ENCODE data around the gene TRIM71. TPM values are rescaled to one million over a fixed set of nuclear protein-coding genes. Genes with fewer than 3 reads are reported as not detected.
"Not testable (repeated sequence)": the region's sequence is repeated elsewhere in the genome, so short reads cannot be mapped to it uniquely, and the experiment has no call there.

TRIM71 gene
- total RNA-seq, 4 donors from 2014 or later: under 0.01 to 0.59 (median 0.32) TPM

- Histone ChIP-seq H3K36me3 (no peaks in the 10 kb centered on the region), H3K27me3 (no peaks in the 10 kb centered on the region), H3K4me3 (no peak overlapping the region), H3K4me1 (no peaks in the 10 kb centered on the region), H3K9me3 (no peaks in the 10 kb centered on the region), H3K27ac (no peak overlapping the region)
- TF ChIP-seq, protein P1, sequence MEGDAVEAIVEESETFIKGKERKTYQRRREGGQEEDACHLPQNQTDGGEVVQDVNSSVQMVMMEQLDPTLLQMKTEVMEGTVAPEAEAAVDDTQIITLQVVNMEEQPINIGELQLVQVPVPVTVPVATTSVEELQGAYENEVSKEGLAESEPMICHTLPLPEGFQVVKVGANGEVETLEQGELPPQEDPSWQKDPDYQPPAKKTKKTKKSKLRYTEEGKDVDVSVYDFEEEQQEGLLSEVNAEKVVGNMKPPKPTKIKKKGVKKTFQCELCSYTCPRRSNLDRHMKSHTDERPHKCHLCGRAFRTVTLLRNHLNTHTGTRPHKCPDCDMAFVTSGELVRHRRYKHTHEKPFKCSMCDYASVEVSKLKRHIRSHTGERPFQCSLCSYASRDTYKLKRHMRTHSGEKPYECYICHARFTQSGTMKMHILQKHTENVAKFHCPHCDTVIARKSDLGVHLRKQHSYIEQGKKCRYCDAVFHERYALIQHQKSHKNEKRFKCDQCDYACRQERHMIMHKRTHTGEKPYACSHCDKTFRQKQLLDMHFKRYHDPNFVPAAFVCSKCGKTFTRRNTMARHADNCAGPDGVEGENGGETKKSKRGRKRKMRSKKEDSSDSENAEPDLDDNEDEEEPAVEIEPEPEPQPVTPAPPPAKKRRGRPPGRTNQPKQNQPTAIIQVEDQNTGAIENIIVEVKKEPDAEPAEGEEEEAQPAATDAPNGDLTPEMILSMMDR (IDR thresholded peaks at IDR 0.05): no peak
- TF ChIP-seq POLR2A (IDR thresholded peaks at IDR 0.05) (no peak), EP300 (IDR thresholded peaks at IDR 0.05) (no peak)
- DNase-seq (ENCODE audit: low spot score in 2 of 2): no peak
- WGBS, 2 donors: 24 to 34% methylated on average over 3 of the region's 3 CpGs
These were observed 24.7 kb downstream of the TRIM71 start for GRCh38 chr3:32842531-32842931.

- Histone ChIP-seq H3K27me3 (no peaks in the 10 kb centered on the region), H3K4me3 (no peak overlapping the region), H3K36me3 (no peaks in the 10 kb centered on the region), H3K4me1 (no peaks in the 10 kb centered on the region), H3K27ac (no peak overlapping the region), H3K9me3 (no peaks in the 10 kb centered on the region)
- TF ChIP-seq POLR2A (IDR thresholded peaks at IDR 0.05): no peak
- TF ChIP-seq EP300 (IDR thresholded peaks at IDR 0.05): no peak
- TF ChIP-seq, protein P1 (IDR thresholded peaks at IDR 0.05): no peak
- DNase-seq (ENCODE audit: low spot score in 2 of 2): no peak
- WGBS, 2 donors: 32 to 58% methylated on average over 2 of the region's 2 CpGs
These were observed 25.2 kb downstream of the TRIM71 start for GRCh38 chr3:32842987-32843386.

- no peak overlapping the region for H3K4me3 ChIP-seq
- no peak overlapping the region for H3K27ac ChIP-seq
- H3K9me3 ChIP-seq: no peaks in the 10 kb centered on the region
- no peaks in the 10 kb centered on the region for H3K36me3 ChIP-seq
- no peaks in the 10 kb centered on the region for H3K27me3 ChIP-seq
- no peaks in the 10 kb centered on the region for H3K4me1 ChIP-seq
- TF ChIP-seq, protein P1 (IDR thresholded peaks at IDR 0.05): no peak
- no peak for TF ChIP-seq EP300 (IDR thresholded peaks at IDR 0.05)
- TF ChIP-seq POLR2A (IDR thresholded peaks at IDR 0.05): no peak
- WGBS, 2 donors: 79 to 82% methylated on average over 17 of the region's 17 CpGs
- DNase-seq (ENCODE audit: low spot score in 2 of 2): no peak
These were observed 25.9 kb downstream of the TRIM71 start for GRCh38 chr3:32843510-32844321.

- no peak for DNase-seq (ENCODE audit: low spot score in 2 of 2)
- no peak overlapping the region for H3K27ac ChIP-seq
- no peaks in the 10 kb centered on the region for H3K27me3 ChIP-seq
- no peaks in the 10 kb centered on the region for H3K4me1 ChIP-seq
- no peaks in the 10 kb centered on the region for H3K9me3 ChIP-seq
- H3K36me3 ChIP-seq: no peaks in the 10 kb centered on the region
- H3K4me3 ChIP-seq: no peak overlapping the region
- TF ChIP-seq, protein P1 (IDR thresholded peaks at IDR 0.05): no peak
- TF ChIP-seq POLR2A (IDR thresholded peaks at IDR 0.05) (no peak), EP300 (IDR thresholded peaks at IDR 0.05) (no peak)
- WGBS, 2 donors: 88 to 90% methylated on average over 7 of the region's 7 CpGs
These were observed 26.5 kb downstream of the TRIM71 start for GRCh38 chr3:32844322-32844654.

DNA sequence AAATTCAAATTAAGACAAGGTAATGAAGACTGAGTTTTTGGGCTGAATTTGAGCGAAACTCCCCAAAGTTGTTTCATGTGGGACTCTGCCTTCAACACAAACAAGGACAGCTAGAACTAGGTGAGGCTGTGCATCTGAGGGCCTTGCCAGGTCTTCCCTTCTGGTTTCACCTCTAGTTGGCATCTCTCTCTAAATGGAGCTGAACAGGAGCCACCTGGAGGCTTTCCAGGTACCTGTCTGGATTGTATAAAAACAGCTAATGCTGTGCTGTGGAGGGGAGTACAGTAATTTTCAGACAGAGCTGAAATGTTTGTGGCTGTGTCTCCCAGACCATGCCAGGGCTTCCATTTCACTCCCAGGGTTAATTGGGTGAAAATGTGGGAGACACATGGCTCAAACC, 27.1 kb downstream of the TRIM71 start:
- no peak overlapping the region for H3K4me3 ChIP-seq
- DNase-seq (ENCODE audit: low spot score in 2 of 2): no peak
- no peaks in the 10 kb centered on the region for H3K9me3 ChIP-seq
- 91 to 100% methylated on average over 1 of the region's 1 CpG for WGBS, 2 donors
- no peak for TF ChIP-seq EP300 (IDR thresholded peaks at IDR 0.05)
- no peak for TF ChIP-seq POLR2A (IDR thresholded peaks at IDR 0.05)
- TF ChIP-seq, protein P1 (IDR thresholded peaks at IDR 0.05): no peak
- H3K27me3 ChIP-seq: no peaks in the 10 kb centered on the region
- no peaks in the 10 kb centered on the region for H3K4me1 ChIP-seq
- no peak overlapping the region for H3K27ac ChIP-seq
- no peaks in the 10 kb centered on the region for H3K36me3 ChIP-seq

GRCh38 chr3:32845546-32845945, 27.7 kb downstream of the TRIM71 start:
- 83 to 84% methylated on average over 6 of the region's 6 CpGs for WGBS, 2 donors
- not testable (repeated sequence) for DNase-seq (ENCODE audit: low spot score in 2 of 2); H3K4me3 ChIP-seq; H3K36me3 ChIP-seq; H3K27ac ChIP-seq; H3K4me1 ChIP-seq; H3K27me3 ChIP-seq; H3K9me3 ChIP-seq

- H3K4me3 ChIP-seq; H3K36me3 ChIP-seq; H3K4me1 ChIP-seq; H3K27ac ChIP-seq; H3K9me3 ChIP-seq; DNase-seq (ENCODE audit: low spot score in 2 of 2); H3K27me3 ChIP-seq: not testable (repeated sequence)
- WGBS, 2 donors: 90 to 92% methylated on average over 15 of the region's 15 CpGs
These were observed 29.2 kb downstream of the TRIM71 start for GRCh38 chr3:32847045-32847444.
